Measurements from ENCODE around the gene PDZD7.

Gene PDZD7

DNA sequence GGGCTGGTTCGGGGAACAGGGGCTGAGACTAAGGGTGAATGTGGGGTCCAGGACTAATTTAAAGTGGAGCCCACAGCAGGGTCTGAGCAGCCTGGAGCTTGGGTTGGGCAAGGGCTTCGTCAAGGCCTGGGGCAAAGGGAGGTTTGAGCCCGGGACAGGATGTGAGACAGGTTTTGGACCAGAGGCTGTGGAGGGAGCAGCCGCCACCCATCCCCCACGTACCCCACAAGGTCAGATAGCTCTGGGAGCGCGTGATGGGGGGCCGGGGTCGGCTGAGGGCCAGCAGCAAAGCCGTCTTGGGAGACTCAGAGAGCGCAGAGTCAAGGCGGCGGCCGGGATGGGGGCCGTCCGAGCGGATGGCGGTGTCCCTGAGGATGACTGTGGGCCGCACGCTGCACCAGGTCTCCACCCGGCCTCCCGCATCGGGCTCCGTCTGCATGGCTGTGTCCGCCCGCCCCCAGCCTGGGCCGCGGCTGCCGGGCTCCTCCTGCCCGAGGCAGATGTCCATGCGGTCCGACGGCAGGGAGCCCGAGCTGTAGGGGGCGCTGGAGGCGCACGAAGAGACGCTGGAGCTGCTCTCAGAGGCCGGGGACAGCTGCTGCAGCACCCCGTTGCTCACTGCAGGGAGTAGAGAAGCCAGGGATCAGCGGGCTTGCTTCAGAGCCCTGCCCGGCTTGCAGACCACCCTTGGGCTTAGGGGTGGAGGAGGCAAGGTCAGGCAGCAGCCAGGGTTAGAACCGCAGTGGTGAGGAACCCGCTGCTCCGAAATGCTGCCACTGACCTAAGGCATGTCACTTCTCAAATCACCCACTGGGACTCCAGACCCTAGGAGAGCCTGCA is 12.1 kb downstream of the PDZD7 start:
- peak in 1 of 2 experiments; percentile 49 for DNase-seq (ENCODE audit: low read depth in 2 of 2)

DNA sequence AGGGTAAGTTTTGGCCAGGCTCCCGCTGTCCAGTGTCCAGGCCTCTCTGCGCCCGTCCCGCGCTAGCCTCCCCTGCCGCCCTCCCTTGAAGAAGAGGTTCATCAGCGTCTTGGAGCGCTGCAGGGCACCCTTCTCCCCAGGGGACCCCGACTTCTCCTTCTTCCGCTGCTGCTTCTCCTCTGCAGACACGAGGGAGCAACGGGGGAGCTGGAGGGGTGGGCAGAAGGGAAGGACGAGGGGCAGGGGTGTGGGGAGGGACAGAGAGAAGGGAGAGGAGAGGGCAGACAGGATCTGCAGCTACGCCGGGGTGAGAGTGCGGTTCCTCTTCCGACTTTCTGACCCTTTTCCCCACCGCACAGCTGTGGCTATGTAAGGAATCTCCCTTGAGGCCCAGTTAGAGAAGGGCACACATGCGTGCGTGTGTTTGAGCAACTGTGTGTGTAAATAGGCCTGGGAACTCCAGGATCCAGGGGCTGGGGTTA is 12.8 kb downstream of the PDZD7 start:
- no peak for DNase-seq (ENCODE audit: low read depth in 2 of 2)

DNA sequence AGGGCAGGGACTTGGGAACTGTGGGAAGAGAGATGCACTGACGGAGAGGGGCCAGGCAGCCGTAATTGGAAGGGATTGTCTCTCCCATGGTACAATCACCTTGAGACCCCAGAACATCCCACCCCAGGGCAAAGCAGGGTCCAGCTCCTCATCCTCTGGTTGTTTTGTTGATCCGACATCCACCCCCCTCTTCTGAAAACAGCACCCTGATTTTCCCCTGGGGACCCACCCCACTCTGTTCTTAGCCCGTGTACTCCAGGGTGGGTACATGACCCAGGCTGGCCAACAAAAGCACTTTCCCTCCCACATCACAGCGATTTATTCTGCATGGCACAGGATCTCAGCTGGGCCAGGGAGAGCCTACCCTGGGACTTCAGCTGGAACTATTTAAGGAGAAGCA is 14.1 kb downstream of the PDZD7 start:
- DNase-seq (ENCODE audit: low read depth in 2 of 2): no peak

DNA sequence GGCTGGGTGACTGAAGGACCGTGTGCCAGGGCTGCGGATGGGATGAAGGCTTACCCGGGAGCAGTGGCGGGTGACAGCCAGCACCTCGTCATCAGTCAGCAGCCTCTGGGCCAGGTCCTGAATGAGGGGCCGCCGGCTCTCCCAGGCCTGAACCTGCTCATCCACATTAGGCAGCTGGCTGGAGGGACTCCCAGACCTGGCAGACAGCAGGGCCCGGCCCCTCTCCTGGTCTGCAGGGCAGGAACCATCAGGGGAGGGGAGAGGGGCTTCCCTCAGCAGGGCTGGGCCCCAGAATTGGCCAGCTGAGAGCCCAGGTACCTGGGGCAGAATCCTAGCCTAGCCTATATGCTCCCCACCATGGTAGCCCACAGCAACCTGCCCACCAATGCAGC is 15.4 kb downstream of the PDZD7 start:
- DNase-seq (ENCODE audit: low read depth in 2 of 2): no peak

- DNase-seq (ENCODE audit: low read depth in 2 of 2): peak; percentile 71 to 73
Measured at GRCh38 chr10:101014966-101015581, 15.9 kb downstream of the PDZD7 start.

- no peak for DNase-seq (ENCODE audit: low read depth in 2 of 2)
Measured at GRCh38 chr10:101014230-101014884, 16.6 kb downstream of the PDZD7 start.

DNA sequence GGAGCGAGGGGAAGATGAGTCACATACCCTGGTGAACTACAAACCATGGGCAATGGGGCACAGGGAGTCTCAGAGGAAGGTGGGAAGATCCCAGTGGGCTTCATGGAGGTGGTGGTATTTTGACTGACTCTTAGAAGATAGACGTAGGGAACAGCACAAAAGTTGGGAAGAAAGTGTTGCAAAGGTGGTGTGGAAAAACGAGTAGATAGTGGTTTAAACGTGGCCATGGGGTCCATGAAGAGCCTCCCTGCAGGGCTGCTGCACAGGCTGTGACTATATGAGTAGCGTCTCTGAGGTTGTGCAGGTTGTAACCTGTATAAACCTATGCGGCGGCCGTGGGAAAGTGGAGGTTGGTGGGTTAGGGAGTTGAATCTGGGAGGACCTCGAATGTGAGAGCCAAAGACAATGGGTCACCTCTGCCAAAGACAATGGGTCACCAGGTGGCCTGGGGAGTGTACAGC is 17.5 kb downstream of the PDZD7 start:
- no peak for DNase-seq (ENCODE audit: low read depth in 2 of 2)

GRCh38 chr10:101012525-101013364 is 18.2 kb downstream of the PDZD7 start:
- peak; percentile 85 to 87 for DNase-seq (ENCODE audit: low read depth in 2 of 2)

- DNase-seq (ENCODE audit: low read depth in 2 of 2): no peak
Measured at GRCh38 chr10:101011517-101012423, 19.2 kb downstream of the PDZD7 start.

DNA sequence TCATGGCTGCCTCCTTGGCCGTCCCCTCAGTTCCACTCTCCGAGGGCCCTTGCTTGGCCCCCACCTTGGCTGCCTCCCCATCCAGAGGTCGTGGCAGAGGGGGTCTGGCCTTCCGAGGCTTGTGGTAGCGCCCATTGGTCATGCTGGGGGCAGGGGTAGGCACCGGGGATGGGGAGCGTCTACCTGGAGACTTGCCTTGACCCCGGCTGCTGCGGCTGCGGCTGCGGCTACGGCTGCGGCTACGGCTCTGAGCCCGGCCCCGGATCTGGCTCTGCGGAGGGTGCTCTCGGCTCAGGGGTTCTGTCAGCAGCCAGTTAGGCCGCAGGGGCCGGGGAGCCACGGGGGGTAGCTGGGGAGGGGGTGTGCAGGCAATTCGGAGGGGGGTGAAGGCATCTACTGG is 20.6 kb downstream of the PDZD7 start:
- no peak for DNase-seq (ENCODE audit: low read depth in 2 of 2)

- DNase-seq (ENCODE audit: low read depth in 2 of 2): no peak
Measured at GRCh38 chr10:101008823-101009423, 22.0 kb downstream of the PDZD7 start.

DNA sequence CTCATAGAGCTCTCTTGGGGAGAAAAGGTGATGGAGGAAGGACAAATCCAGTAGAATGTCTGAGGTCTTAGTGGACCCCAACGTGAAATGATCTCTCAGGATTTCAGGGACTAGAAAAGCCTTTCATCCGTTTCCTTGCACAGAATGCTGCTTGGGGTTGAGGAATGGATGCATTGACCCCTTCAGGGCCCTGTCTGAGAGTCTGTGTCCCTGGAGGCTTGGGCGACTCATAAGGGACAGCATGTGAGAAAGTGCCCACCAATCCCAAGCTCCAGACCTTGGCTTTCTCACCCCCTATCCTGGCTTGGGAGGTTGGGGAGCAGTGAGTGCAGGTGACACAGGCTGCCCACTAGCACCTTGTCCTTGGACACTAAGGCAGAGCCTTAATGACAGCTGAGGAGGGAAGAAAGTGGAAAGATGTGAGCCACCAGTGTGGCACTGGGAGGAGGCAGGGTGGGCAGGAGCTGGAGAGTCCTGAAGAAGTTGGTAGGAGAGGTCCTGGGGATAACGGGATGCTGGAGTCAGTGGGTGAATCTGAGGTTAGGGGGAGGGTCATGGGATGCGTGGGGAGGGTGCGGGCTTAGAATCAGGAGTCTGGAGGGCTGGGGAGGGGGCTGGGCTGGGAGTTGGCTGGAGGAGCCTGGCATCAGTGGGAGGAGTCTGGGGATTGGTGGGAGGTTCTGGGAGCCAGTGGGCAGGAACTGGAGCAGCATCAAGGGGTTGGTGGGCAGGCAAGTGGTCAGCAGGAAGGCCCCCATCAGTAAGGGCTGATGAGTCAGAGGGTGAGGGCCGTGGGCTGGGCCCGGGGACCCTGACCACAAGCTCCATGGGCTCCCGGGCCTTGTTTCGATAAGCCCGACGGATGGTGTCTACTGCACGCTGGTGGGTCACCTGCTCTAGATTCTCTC is 22.8 kb downstream of the PDZD7 start:
- no peak for DNase-seq (ENCODE audit: low read depth in 2 of 2)

GRCh38 chr10:101007099-101007711 is 23.7 kb downstream of the PDZD7 start:
- DNase-seq (ENCODE audit: low read depth in 2 of 2): no peak

DNA sequence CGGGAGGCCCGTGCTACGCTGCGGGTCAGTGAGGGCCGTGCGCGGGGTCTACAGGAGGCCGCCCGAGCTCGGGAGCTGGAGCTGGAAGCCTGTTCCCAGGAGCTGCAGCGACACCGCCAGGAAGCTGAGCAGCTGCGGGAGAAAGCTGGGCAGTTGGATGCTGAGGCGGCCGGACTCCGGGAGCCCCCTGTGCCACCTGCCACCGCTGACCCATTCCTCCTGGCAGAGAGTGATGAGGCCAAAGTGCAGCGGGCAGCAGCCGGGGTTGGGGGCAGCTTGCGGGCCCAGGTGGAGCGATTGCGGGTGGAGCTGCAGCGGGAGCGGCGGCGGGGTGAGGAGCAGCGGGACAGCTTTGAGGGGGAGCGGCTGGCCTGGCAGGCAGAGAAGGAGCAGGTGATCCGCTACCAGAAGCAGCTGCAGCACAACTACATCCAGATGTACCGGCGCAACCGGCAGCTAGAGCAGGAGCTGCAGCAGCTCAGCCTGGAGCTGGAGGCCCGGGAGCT is 24.3 kb downstream of the PDZD7 start:
- DNase-seq (ENCODE audit: low read depth in 2 of 2): no peak

DNA sequence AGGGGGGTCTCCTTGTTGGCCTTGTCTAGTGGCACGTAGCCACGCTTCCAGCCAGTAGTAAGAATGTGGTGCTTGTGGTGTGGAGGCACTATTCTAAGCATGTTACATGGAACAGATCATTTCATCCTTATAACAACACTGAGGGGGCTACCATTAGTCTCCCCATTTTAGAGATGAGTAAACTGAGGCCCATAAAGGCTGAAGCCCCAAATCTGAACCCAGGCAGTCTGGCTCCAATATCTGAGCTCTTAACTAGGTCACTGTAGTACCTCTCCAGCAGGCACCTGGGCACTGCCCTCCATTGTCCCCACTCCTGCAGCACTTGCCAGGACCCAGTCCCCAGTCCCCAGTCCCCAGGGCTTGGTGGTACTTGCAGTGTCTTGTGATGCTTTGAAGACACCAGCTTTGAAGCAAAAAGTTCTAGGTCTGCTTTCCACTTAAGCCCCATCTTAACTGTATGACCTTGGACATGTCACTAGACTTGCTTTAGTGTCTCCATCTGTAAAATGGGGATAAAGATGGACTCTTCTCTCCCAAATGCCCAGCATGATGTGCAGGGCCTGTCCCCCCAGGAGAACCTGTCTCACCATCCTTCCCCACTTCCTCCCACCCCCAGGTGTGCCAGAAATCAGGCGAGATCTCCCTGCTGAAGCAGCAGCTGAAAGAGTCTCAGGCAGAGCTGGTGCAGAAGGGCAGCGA is 24.9 kb downstream of the PDZD7 start:
- no peak for DNase-seq (ENCODE audit: low read depth in 2 of 2)

- no peak for DNase-seq (ENCODE audit: low read depth in 2 of 2)
Measured at GRCh38 chr10:101005361-101005760, 25.6 kb downstream of the PDZD7 start.

DNA sequence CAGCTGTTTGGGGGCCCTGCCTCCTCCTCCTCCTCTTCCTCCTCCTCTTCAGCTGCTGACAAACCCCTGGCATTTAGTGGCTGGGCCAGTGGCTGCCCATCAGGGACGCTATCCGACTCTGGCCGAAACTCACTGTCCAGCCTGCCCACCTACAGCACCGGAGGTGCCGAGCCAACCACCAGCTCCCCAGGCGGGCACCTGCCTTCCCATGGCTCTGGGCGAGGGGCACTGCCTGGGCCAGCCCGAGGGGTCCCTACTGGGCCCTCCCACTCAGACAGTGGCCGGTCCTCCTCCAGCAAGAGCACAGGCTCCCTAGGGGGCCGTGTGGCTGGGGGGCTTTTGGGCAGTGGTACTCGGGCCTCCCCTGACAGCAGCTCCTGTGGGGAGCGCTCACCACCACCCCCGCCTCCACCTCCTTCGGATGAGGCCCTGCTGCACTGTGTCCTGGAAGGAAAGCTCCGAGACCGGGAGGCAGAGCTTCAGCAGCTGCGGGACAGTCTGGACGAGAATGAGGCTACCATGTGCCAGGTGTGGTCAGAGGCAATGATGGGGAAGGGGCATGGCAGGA is 27.2 kb downstream of the PDZD7 start:
- DNase-seq (ENCODE audit: low read depth in 2 of 2): no peak

DNA sequence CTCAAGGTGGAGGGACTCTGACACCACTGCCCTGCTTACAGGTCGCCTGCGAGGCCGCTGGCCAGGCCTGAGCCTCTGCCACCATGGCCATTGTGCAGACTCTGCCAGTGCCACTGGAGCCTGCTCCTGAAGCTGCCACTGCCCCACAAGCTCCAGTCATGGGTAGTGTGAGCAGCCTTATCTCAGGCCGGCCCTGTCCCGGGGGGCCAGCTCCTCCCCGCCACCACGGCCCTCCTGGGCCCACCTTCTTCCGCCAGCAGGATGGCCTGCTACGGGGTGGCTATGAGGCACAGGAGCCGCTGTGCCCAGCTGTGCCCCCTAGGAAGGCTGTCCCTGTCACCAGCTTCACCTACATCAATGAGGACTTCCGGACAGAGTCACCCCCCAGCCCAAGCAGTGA is 28.5 kb downstream of the PDZD7 start:
- DNase-seq (ENCODE audit: low read depth in 2 of 2): no peak

Data from fibroblast of skin of left quadriceps (primary cell).